ENCODE measurements around the gene TRAPPC3L. TPM values are rescaled to one million over a fixed set of nuclear protein-coding genes. Genes with fewer than 3 reads are reported as not detected.
A peak's percentile ranks its signal among the peaks of the same experiment; 100 is the strongest.

The TRAPPC3L gene
- total RNA-seq (2021; ENCODE audit: unreplicated experiment) (not detected), Bru-seq, nascent RNA (percentile 4 among the genes with signal in this experiment), BruChase-seq, experiment 1, labeled RNA remaining after a 2-hour chase (percentile 2 among the genes with signal in this experiment), BruChase-seq, experiment 2, labeled RNA remaining after a 6-hour chase (percentile 4 among the genes with signal in this experiment)
- polyA plus RNA-seq (2012; ENCODE audit: insufficient read length): not detected
- long read RNA-seq: 0 reads

DNA sequence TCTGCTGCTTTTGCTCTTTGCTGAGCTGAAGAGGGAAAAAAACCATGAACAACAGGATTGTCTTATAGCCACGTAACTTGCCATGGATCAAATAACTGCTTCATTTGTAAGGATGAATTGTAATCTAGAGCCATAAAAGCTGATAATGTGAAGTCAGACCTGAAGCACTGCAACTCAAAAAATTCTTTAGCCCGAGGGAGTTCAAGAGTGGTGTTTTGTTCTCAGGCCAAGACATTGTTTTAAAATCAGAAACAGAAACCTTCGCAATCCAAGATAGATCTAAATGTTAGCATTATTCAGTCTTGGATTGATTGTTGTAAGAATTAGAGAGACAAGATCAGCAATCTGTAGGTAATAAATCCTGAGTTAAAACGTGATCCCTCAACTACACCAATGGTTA lies at the start of gene TRAPPC3L:
Gene TRAPPC3L, minus strand, starts transcription at position 34 of the 400 bp plus-strand sequence. CDS start 170 bp downstream, outside the sequence.
- DNase-seq (ENCODE audit: low read depth, low spot score) (no peak), ATAC-seq (no peak)
- H3K9me3 ChIP-seq (ENCODE audit: control insufficient read depth, insufficient read depth, low read depth, low read length): no peaks in the 10 kb centered on the region
- intact Hi-C loops (cut with micrococcal nuclease; ENCODE audit: unreplicated experiment): no loop called here
- no peak within 1 kb of the TSS for H3K27ac ChIP-seq (ENCODE audit: low read length)
- no peaks in the 10 kb centered on the region for H3K4me1 ChIP-seq (ENCODE audit: control insufficient read depth, insufficient read depth, low read length)
- no TSS peak for BruUV-seq (replicated peaks)
- POLR2A ChIA-PET: no interaction called here
- H3K4me3 ChIP-seq (ENCODE audit: low read depth in 2 of 2, low read length in 2 of 2): no peak within 1 kb of the TSS
- TF ChIP-seq, protein P1, sequence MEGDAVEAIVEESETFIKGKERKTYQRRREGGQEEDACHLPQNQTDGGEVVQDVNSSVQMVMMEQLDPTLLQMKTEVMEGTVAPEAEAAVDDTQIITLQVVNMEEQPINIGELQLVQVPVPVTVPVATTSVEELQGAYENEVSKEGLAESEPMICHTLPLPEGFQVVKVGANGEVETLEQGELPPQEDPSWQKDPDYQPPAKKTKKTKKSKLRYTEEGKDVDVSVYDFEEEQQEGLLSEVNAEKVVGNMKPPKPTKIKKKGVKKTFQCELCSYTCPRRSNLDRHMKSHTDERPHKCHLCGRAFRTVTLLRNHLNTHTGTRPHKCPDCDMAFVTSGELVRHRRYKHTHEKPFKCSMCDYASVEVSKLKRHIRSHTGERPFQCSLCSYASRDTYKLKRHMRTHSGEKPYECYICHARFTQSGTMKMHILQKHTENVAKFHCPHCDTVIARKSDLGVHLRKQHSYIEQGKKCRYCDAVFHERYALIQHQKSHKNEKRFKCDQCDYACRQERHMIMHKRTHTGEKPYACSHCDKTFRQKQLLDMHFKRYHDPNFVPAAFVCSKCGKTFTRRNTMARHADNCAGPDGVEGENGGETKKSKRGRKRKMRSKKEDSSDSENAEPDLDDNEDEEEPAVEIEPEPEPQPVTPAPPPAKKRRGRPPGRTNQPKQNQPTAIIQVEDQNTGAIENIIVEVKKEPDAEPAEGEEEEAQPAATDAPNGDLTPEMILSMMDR (IDR thresholded peaks at IDR 0.05): no peak
- TF ChIP-seq POLR2AphosphoS5 (IDR thresholded peaks at IDR 0.05; ENCODE audit: low read depth, low read length): no peak
- TF ChIP-seq SIN3A (IDR thresholded peaks at IDR 0.05; ENCODE audit: borderline replicate concordance, insufficient read depth, low read depth, low read length): no peak
- TF ChIP-seq TCF7L2 (IDR thresholded peaks at IDR 0.05; ENCODE audit: low read depth, low read length): no peak
- TF ChIP-seq, protein P2, sequence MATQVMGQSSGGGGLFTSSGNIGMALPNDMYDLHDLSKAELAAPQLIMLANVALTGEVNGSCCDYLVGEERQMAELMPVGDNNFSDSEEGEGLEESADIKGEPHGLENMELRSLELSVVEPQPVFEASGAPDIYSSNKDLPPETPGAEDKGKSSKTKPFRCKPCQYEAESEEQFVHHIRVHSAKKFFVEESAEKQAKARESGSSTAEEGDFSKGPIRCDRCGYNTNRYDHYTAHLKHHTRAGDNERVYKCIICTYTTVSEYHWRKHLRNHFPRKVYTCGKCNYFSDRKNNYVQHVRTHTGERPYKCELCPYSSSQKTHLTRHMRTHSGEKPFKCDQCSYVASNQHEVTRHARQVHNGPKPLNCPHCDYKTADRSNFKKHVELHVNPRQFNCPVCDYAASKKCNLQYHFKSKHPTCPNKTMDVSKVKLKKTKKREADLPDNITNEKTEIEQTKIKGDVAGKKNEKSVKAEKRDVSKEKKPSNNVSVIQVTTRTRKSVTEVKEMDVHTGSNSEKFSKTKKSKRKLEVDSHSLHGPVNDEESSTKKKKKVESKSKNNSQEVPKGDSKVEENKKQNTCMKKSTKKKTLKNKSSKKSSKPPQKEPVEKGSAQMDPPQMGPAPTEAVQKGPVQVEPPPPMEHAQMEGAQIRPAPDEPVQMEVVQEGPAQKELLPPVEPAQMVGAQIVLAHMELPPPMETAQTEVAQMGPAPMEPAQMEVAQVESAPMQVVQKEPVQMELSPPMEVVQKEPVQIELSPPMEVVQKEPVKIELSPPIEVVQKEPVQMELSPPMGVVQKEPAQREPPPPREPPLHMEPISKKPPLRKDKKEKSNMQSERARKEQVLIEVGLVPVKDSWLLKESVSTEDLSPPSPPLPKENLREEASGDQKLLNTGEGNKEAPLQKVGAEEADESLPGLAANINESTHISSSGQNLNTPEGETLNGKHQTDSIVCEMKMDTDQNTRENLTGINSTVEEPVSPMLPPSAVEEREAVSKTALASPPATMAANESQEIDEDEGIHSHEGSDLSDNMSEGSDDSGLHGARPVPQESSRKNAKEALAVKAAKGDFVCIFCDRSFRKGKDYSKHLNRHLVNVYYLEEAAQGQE (IDR thresholded peaks at IDR 0.05; ENCODE audit: insufficient read depth in 1 of 2, low read depth in 2 of 2, low read length in 1 of 2): no peak
- no peaks in the 10 kb centered on the region for H3K36me3 ChIP-seq (ENCODE audit: control insufficient read depth, insufficient read depth, low read length)
- peaks cover 56% of the 10 kb centered on the region for H3K27me3 ChIP-seq (ENCODE audit: control insufficient read depth, insufficient read depth, low read length)
- in situ Hi-C loops (cut with HindIII; ENCODE audit: low pct_unique_long_range_greater_than_20kb, low sequenced_read_pairs): no loop called here
- CTCF ChIA-PET: no interaction called here

DNA sequence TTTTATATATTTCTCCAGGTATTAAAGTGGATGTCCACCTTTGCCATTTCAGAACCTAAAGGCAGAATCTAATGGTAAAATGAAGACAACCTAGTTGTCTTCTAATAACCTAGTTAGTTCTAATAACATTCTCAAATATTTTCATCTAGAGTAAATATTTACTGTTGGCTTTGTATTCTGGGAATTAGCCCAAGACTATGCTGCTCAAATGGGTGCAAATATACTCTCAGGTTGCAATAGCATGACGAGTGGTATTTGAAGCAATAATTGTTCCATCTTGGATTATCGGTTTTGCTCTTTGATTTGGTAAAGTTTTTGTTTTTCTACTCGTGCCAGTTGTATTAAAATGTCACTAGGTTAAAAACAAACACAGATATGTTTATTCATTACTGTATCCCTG lies 49.8 kb upstream of the TRAPPC3L start:
- ATAC-seq (no peak), DNase-seq (ENCODE audit: low read depth, low spot score) (no peak)
- H3K9me3 ChIP-seq (ENCODE audit: control insufficient read depth, insufficient read depth, low read depth, low read length): no peaks in the 10 kb centered on the region
- H3K36me3 ChIP-seq (ENCODE audit: control insufficient read depth, insufficient read depth, low read length): peaks cover 35% of the 10 kb centered on the region
- no peaks in the 10 kb centered on the region for H3K27me3 ChIP-seq (ENCODE audit: control insufficient read depth, insufficient read depth, low read length)
- intact Hi-C loops (cut with micrococcal nuclease; ENCODE audit: unreplicated experiment): no loop called here
- in situ Hi-C loops (cut with HindIII; ENCODE audit: low pct_unique_long_range_greater_than_20kb, low sequenced_read_pairs): no loop called here
- POLR2A ChIA-PET: no interaction called here
- TF ChIP-seq SIN3A (IDR thresholded peaks at IDR 0.05; ENCODE audit: borderline replicate concordance, insufficient read depth, low read depth, low read length): no peak
- TF ChIP-seq, protein P2 (IDR thresholded peaks at IDR 0.05; ENCODE audit: insufficient read depth in 1 of 2, low read depth in 2 of 2, low read length in 1 of 2): no peak
- H3K4me1 ChIP-seq (ENCODE audit: control insufficient read depth, insufficient read depth, low read length): no peaks in the 10 kb centered on the region
- H3K4me3 ChIP-seq (ENCODE audit: low read depth in 2 of 2, low read length in 2 of 2): no peak overlapping the region
- no peak overlapping the region for H3K27ac ChIP-seq (ENCODE audit: low read length)
- no TSS peak for BruUV-seq (replicated peaks)
- CTCF ChIA-PET: no interaction called here
